Glutamatergic neuron (in vitro differentiated cells): Measurements from ENCODE around the gene CDK14. TPM values are rescaled to one million over a fixed set of nuclear protein-coding genes. Genes with fewer than 3 reads are reported as not detected.

Experiments
- DNase-seq: peaks from one replicate; pipeline ENCODE4 v3.0.0; 2022
- H3K27ac Mint-ChIP-seq: one replicate; pipeline ENCODE4 v1.8.0; 2020; ENCODE audit warnings: mild to moderate bottlenecking, mixed read lengths, inconsistent platforms; ENCODE audit not compliant: unreplicated experiment
- H3K27me3 Mint-ChIP-seq: one replicate; pipeline ENCODE4 v1.8.0; 2020; ENCODE audit warnings: mild to moderate bottlenecking, moderate library complexity, mixed read lengths, inconsistent platforms; ENCODE audit not compliant: unreplicated experiment
- H3K36me3 Mint-ChIP-seq: one replicate; pipeline ENCODE4 v1.8.0; 2020; ENCODE audit warnings: mild to moderate bottlenecking, mixed read lengths, inconsistent platforms; ENCODE audit not compliant: unreplicated experiment
- H3K4me1 Mint-ChIP-seq: one replicate; pipeline ENCODE4 v1.8.0; 2020; ENCODE audit warnings: mild to moderate bottlenecking, low read depth, mixed read lengths, inconsistent platforms; ENCODE audit not compliant: unreplicated experiment
- H3K4me3 Mint-ChIP-seq: one replicate; pipeline ENCODE4 v1.8.0; 2020; ENCODE audit warnings: mild to moderate bottlenecking, mixed read lengths, inconsistent platforms; ENCODE audit not compliant: unreplicated experiment
- H3K9me3 Mint-ChIP-seq: one replicate; pipeline ENCODE4 v1.8.0; 2020; ENCODE audit warnings: mild to moderate bottlenecking, moderate library complexity, mixed read lengths, inconsistent platforms; ENCODE audit not compliant: unreplicated experiment
- CTCF ChIP-seq: fragments of 200-600 bp; sonication (generic); IDR thresholded peaks from one replicate; pipeline ENCODE4 v1.5.0; 2021; ENCODE audit not compliant: partially characterized antibody, unreplicated experiment
- total RNA-seq: library from RNA; stranded (reverse); fragmentation: NEBNext Ultra II Directional; extraction: Animal tissue kit (Norgen Biotek cat#: 25700); gene quantifications from one replicate; pipeline ENCODE4 v1.2.1, GENCODE V29; 2021; ENCODE audit not compliant: unreplicated experiment

CDK14 gene
- total RNA-seq, 1 donor from 2014 or later = 96.5 TPM

DNA sequence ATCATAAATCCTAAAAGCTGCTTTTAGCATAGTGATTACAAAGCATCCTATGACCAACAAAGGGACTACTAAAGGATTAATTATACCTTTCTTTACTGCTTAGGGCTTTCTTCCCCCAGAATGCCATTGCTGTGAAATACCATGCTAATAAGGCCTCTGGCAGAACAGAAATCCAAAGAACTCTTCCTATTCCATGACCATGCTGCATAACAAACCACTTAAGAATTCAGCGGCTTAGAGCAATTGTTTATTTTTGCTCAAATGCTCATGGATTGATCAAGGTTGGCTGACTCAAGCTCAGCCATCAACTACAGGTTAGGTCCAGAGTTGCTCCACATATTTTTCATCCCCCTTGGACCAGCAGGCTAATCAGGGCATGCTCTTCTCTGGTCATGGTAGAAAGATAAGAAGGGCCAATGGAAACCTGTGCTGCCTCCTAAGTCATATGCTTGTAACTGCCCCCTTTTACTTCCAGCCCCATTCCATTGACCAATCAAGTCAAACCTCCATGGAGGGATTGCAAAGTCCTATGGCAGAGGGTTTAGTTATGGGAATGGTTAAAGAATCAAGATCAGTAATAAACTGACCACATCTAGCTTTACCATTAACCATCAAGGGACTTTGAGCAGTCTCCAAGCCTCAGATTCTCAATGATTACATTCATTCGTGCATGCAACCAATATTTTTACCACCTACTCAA, 423.7 kb downstream of the CDK14 start:
- H3K27ac Mint-ChIP-seq = no peak overlapping the region
- DNase-seq = no peak
- no peak overlapping the region for H3K4me3 Mint-ChIP-seq
- TF ChIP-seq CTCF = no peak
- H3K4me1 Mint-ChIP-seq = no peaks in the 10 kb centered on the region
- peaks cover 2% of the 10 kb centered on the region for H3K27me3 Mint-ChIP-seq
- H3K36me3 Mint-ChIP-seq = no peaks in the 10 kb centered on the region
- peaks cover 3% of the 10 kb centered on the region for H3K9me3 Mint-ChIP-seq

GRCh38 chr7:91020636-91021385, 424.7 kb downstream of the CDK14 start:
- DNase-seq = no peak
- Mint-ChIP-seq H3K36me3 (no peaks in the 10 kb centered on the region), H3K4me1 (no peaks in the 10 kb centered on the region), H3K4me3 (no peak overlapping the region), H3K27ac (no peak overlapping the region), H3K9me3 (peaks cover 3% of the 10 kb centered on the region), H3K27me3 (peaks cover 2% of the 10 kb centered on the region)
- no peak for TF ChIP-seq CTCF

GRCh38 chr7:91021956-91022355, 425.8 kb downstream of the CDK14 start:
- H3K4me1 Mint-ChIP-seq = no peaks in the 10 kb centered on the region
- H3K9me3 Mint-ChIP-seq = peaks cover 3% of the 10 kb centered on the region
- no peaks in the 10 kb centered on the region for H3K36me3 Mint-ChIP-seq
- no peak overlapping the region for H3K27ac Mint-ChIP-seq
- DNase-seq = no peak
- no peak for TF ChIP-seq CTCF
- H3K4me3 Mint-ChIP-seq = no peak overlapping the region
- H3K27me3 Mint-ChIP-seq = peaks cover 4% of the 10 kb centered on the region

- Mint-ChIP-seq H3K4me1 (peaks cover 9% of the 10 kb centered on the region), H3K36me3 (no peaks in the 10 kb centered on the region), H3K27me3 (peaks cover 4% of the 10 kb centered on the region), H3K27ac (no peak overlapping the region), H3K4me3 (no peak overlapping the region), H3K9me3 (peaks cover 1% of the 10 kb centered on the region)
- DNase-seq = no peak
- TF ChIP-seq CTCF = no peak
These were observed 429.8 kb downstream of the CDK14 start for GRCh38 chr7:91025906-91026390.

GRCh38 chr7:91029688-91030087, 433.6 kb downstream of the CDK14 start:
- no peak for TF ChIP-seq CTCF
- H3K4me1 Mint-ChIP-seq = peaks cover 26% of the 10 kb centered on the region
- no peaks in the 10 kb centered on the region for H3K9me3 Mint-ChIP-seq
- no peak overlapping the region for H3K27ac Mint-ChIP-seq
- no peaks in the 10 kb centered on the region for H3K36me3 Mint-ChIP-seq
- H3K27me3 Mint-ChIP-seq = peaks cover 6% of the 10 kb centered on the region
- no peak overlapping the region for H3K4me3 Mint-ChIP-seq
- no peak for DNase-seq
